OCI-LY1 (cell line): ENCODE data around the gene HSF5.
"Not testable (repeated sequence)": the region's sequence is repeated elsewhere in the genome, so short reads cannot be mapped to it uniquely, and the experiment has no call there.

Experiments used
- H2AFZ ChIP-seq: fragments of 200-600 bp; sonication (generic), shearing (Covaris generic); 2 replicates; pipeline ENCODE4 v1.6.0; 2014; ENCODE audit warnings: antibody characterized with exemption, mild to moderate bottlenecking, low read length
- H3F3A ChIP-seq: fragments of 200-600 bp; sonication (generic), shearing (Covaris generic); 2 replicates; pipeline ENCODE4 v1.6.0; 2014; ENCODE audit warnings: mild to moderate bottlenecking, antibody characterized with exemption, low read length, moderate library complexity; ENCODE audit not compliant: insufficient read depth
- H3K27ac ChIP-seq: fragments of 200-600 bp; sonication (generic); 2 replicates; pipeline ENCODE4 v1.5.1; 2014; ENCODE audit warnings: low read length, mixed run types, mild to moderate bottlenecking, low read depth; ENCODE audit not compliant: poor library complexity, severe bottlenecking
- H3K27me3 ChIP-seq: fragments of 200-600 bp; sonication (generic); 2 replicates; pipeline ENCODE4 v1.6.0; 2014; ENCODE audit warnings: antibody characterized with exemption, mild to moderate bottlenecking, low read length, moderate library complexity; ENCODE audit not compliant: insufficient read depth
- H3K36me3 ChIP-seq: fragments of 200-600 bp; sonication (generic); 2 replicates; pipeline ENCODE4 v1.6.1; 2014; ENCODE audit warnings: mild to moderate bottlenecking, antibody characterized with exemption, low read length, moderate library complexity, mixed read lengths; ENCODE audit not compliant: insufficient read depth
- H3K4me1 ChIP-seq: fragments of 200-600 bp; sonication (generic); 2 replicates; pipeline ENCODE4 v1.5.1; 2014; ENCODE audit warnings: mild to moderate bottlenecking, low read length, moderate library complexity; ENCODE audit not compliant: insufficient read depth, severe bottlenecking
- H3K4me2 ChIP-seq: fragments of 200-600 bp; sonication (generic), shearing (Covaris generic); 2 replicates; pipeline ENCODE4 v1.6.1; 2014; ENCODE audit warnings: low read length
- H3K4me3 ChIP-seq: fragments of 200-600 bp; sonication (generic); 2 replicates; pipeline ENCODE4 v1.5.1; 2014; ENCODE audit warnings: low read length, low read depth, mild to moderate bottlenecking, mixed read lengths; ENCODE audit not compliant: poor library complexity, severe bottlenecking
- H3K79me2 ChIP-seq: fragments of 200-600 bp; shearing (Covaris generic); 2 replicates; pipeline ENCODE4 v1.6.1; 2016; ENCODE audit warnings: mixed run types, low read length, mixed read lengths; ENCODE audit not compliant: insufficient read depth
- H3K9ac ChIP-seq: fragments of 200-600 bp; sonication (generic), shearing (Covaris generic); 2 replicates; pipeline ENCODE4 v1.6.1; 2014; ENCODE audit warnings: mild to moderate bottlenecking, low read length, mixed read lengths
- H3K9me2 ChIP-seq: fragments of 200-600 bp; sonication (generic), shearing (Covaris generic); 2 replicates; pipeline ENCODE4 v1.6.1; 2014; ENCODE audit warnings: low read depth, mild to moderate bottlenecking, low read length, mixed read lengths
- H3K9me3 ChIP-seq: fragments of 200-600 bp; shearing (Covaris generic); 2 replicates; pipeline ENCODE4 v1.6.1; 2014; ENCODE audit warnings: low read length, mixed read lengths
- H4K20me1 ChIP-seq: fragments of 200-600 bp; sonication (generic), shearing (Covaris generic); 2 replicates; pipeline ENCODE4 v1.6.0; 2016; ENCODE audit warnings: mild to moderate bottlenecking, low read length; ENCODE audit not compliant: insufficient read depth
- CTCF ChIP-seq: fragments of 200-600 bp; sonication (generic), shearing (Covaris generic); IDR thresholded peaks from 2 replicates; pipeline ENCODE4 v1.5.1; 2017; ENCODE audit warnings: mild to moderate bottlenecking, antibody characterized with exemption, low read length, moderate library complexity, mixed read lengths
- EZH2 ChIP-seq: fragments of 200-600 bp; sonication (generic), shearing (Covaris generic); IDR thresholded peaks from 2 replicates; pipeline ENCODE4 v1.8.0; 2017; ENCODE audit warnings: borderline replicate concordance, mixed run types, mild to moderate bottlenecking, antibody characterized with exemption, low read length, moderate library complexity, mixed read lengths

The HSF5 gene

GRCh38 chr17:58503866-58504265 is 15.7 kb upstream of the HSF5 start:
- Histone ChIP-seq H3K4me2 (no peak overlapping the region), H3K9me3 (no peaks in the 10 kb centered on the region), H3K9me2 (no peaks in the 10 kb centered on the region), H3K27ac (no peak overlapping the region), H3K4me3 (no peak overlapping the region), H2AFZ (no peak overlapping the region), H4K20me1 (no peaks in the 10 kb centered on the region), H3F3A (no peaks in the 10 kb centered on the region), H3K4me1 (peaks cover 14% of the 10 kb centered on the region), H3K36me3 (peaks cover 89% of the 10 kb centered on the region), H3K27me3 (no peaks in the 10 kb centered on the region), H3K79me2 (no peaks in the 10 kb centered on the region), H3K9ac (no peak overlapping the region)
- no peak for TF ChIP-seq EZH2
- TF ChIP-seq CTCF, result no peak

GRCh38 chr17:58503134-58503533 is 14.9 kb upstream of the HSF5 start:
- not testable (repeated sequence) for H3K4me3 ChIP-seq, H3K27ac ChIP-seq, H3K79me2 ChIP-seq, H3K9me3 ChIP-seq, H3K9me2 ChIP-seq, H3K27me3 ChIP-seq, H3K9ac ChIP-seq, H3F3A ChIP-seq, H4K20me1 ChIP-seq, H2AFZ ChIP-seq, H3K4me2 ChIP-seq
- peaks cover 14% of the 10 kb centered on the region for H3K4me1 ChIP-seq
- H3K36me3 ChIP-seq, result peaks cover 87% of the 10 kb centered on the region

GRCh38 chr17:58501451-58501850 is 13.2 kb upstream of the HSF5 start:
- H3K9ac ChIP-seq, result no peak overlapping the region
- peaks cover 14% of the 10 kb centered on the region for H3K4me1 ChIP-seq
- no peak overlapping the region for H2AFZ ChIP-seq
- no peaks in the 10 kb centered on the region for H3K79me2 ChIP-seq
- H3K27ac ChIP-seq, result no peak overlapping the region
- no peaks in the 10 kb centered on the region for H3K9me3 ChIP-seq
- H4K20me1 ChIP-seq, result no peaks in the 10 kb centered on the region
- H3K27me3 ChIP-seq, result no peaks in the 10 kb centered on the region
- no peak for TF ChIP-seq EZH2
- no peak for TF ChIP-seq CTCF
- no peak overlapping the region for H3K4me3 ChIP-seq
- no peak overlapping the region for H3K4me2 ChIP-seq
- H3K9me2 ChIP-seq, result no peaks in the 10 kb centered on the region
- H3K36me3 ChIP-seq, result peaks cover 87% of the 10 kb centered on the region
- no peaks in the 10 kb centered on the region for H3F3A ChIP-seq

- Histone ChIP-seq H3K4me2 (no peak overlapping the region), H3K36me3 (peaks cover 93% of the 10 kb centered on the region), H3K79me2 (no peaks in the 10 kb centered on the region), H3K9me3 (no peaks in the 10 kb centered on the region), H3K4me3 (no peak overlapping the region), H2AFZ (no peak overlapping the region), H3F3A (no peaks in the 10 kb centered on the region), H3K4me1 (no peaks in the 10 kb centered on the region), H3K9ac (no peak overlapping the region), H3K9me2 (no peaks in the 10 kb centered on the region), H4K20me1 (no peaks in the 10 kb centered on the region), H3K27me3 (no peaks in the 10 kb centered on the region), H3K27ac (no peak overlapping the region)
- no peak for TF ChIP-seq CTCF
- TF ChIP-seq EZH2, result no peak
These were observed 10.1 kb upstream of the HSF5 start for GRCh38 chr17:58498177-58498828.
